Mucosa of gallbladder (tissue), 1 donor: Measurements from ENCODE around the gene TSPOAP1. TPM values are rescaled to one million over a fixed set of nuclear protein-coding genes. Genes with fewer than 3 reads are reported as not detected.
A peak's percentile ranks its signal among the peaks of the same experiment; 100 is the strongest.

Experiments
- DNase-seq: peaks from one replicate; pipeline ENCODE4 v3.0.0-alpha.2; 2020; ENCODE audit warnings: low spot score
- total RNA-seq: library from RNA; stranded (reverse); gene quantifications from one replicate; pipeline ENCODE4 v1.2.1, GENCODE V29; 2021
- donor health status: DM: no; HTN: no; CAD: no.

Gene TSPOAP1
- total RNA-seq, 1 donor from 2014 or later: 30.2 TPM

- no peak for DNase-seq
These were observed 2.0 kb upstream of the TSPOAP1 start for GRCh38 chr17:58330538-58330996.

DNA sequence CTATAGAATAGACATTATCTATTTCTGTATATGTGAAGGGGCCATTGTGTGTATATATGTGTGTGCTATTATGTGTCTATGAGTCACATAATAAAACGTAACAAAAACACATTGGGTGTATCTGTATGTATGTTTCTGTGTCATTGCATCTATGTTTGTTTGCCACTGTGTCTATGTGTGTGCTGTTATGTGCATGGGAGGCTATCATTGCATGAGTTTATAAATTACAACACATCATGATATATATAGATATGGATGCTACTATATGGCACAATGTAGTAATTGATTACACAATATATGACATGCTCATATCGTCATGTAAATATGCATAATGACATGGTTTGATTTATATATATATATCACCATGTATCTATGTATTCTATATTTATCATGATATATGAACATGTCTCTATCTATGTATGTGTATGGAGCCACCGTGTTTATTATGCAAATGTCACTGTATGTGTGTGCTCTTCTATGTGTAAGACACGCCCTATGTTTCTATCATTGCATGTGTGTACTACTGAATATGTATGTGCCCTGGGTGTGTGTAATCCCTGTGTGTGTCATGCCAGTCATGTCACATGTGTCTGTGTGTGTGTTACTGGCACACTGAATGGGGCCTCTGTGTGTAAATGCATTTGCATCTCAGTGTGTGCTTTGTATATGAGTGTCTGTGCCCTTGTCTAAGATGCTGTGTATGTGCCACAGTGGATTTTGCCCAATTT is 1.4 kb upstream of the TSPOAP1 start:
- no peak for DNase-seq

DNA sequence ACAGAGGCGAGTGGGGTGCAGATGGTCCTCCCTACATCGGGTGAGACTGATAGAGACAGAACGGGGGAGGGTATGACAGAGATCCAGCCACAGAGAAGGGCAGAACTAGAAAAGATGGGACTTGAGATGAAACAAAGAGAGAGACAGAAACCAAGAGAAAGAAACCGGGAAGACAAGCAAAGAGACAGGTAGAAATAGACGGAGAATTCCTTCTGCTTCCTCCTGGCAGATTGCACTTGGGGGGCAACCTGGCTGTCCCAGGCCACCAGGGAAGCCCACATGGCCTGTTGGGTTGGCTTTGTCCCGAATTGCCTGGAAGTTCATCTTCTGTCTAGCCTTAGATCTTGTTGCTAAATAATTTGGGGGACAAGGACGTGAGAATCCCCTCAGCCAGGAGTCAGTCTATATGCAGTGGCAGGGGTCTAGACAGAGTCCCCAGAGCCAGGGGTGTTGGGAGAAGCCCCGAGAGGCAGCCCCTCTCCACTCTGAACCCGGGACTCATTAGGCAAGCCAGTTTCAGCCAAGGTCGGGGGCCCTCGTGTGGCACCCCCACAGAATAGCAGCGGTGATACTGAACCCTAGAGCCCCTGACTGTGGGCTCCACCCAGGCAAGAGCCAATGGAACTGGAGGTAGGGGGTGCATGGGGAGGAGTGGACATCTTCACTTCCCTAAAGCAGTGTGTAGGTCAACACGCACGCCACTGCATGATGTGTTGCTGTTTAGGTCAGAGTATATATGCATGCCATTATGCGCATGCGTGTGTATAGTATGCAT is 627 bp upstream of the TSPOAP1 start:
- DNase-seq: peak; percentile 34

- no peak for DNase-seq
These were observed 1.0 kb downstream of the TSPOAP1 start for GRCh38 chr17:58327363-58328194.

GRCh38 chr17:58326609-58327362 is 1.8 kb downstream of the TSPOAP1 start:
- no peak for DNase-seq

DNA sequence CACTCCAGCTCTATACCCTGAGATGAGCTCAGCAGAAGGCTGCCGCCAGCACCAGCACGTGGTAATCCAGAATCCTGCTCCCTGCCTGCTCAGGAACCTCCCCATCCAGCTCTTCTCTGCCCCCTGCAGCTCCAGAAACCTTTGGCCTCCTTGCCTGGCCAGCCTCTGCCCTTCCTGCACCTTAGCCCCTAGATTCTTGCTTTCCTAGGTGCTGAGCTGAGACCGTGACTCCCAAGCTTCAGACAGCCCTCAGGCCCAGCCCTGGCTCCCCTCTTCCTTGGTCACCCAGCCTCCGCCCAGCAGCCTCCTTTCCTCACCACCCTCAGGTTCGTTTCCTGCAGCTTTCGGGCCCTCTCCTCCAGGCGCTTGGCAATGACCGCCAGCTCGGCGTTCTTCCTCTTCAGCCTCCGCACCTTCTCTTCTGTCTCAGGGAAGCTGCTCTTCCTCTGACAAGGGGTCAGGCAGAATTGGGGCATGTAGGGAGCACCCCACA is 2.6 kb downstream of the TSPOAP1 start:
- no peak for DNase-seq

DNA sequence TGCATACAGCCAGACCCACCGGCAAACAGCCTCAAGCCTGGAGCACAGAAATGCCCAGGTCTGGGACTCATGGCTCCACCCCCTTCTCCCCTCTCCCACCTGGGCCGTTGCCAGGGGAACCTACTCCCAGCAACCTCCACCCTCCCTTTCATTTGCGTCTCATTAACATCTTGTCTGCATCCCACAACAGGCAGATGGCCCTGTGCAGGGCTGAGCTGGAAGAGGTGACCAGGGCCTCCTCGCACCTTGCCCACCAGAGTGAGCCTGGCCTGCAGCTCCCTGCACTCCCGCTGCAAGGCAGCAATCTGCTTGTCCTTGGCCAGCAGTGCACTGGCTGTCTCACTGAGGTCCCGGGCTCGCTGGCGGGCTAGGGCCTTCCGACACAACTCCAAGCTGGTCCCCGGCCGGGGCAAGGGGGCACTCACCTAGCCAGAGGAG is 3.3 kb downstream of the TSPOAP1 start:
- no peak for DNase-seq

DNA sequence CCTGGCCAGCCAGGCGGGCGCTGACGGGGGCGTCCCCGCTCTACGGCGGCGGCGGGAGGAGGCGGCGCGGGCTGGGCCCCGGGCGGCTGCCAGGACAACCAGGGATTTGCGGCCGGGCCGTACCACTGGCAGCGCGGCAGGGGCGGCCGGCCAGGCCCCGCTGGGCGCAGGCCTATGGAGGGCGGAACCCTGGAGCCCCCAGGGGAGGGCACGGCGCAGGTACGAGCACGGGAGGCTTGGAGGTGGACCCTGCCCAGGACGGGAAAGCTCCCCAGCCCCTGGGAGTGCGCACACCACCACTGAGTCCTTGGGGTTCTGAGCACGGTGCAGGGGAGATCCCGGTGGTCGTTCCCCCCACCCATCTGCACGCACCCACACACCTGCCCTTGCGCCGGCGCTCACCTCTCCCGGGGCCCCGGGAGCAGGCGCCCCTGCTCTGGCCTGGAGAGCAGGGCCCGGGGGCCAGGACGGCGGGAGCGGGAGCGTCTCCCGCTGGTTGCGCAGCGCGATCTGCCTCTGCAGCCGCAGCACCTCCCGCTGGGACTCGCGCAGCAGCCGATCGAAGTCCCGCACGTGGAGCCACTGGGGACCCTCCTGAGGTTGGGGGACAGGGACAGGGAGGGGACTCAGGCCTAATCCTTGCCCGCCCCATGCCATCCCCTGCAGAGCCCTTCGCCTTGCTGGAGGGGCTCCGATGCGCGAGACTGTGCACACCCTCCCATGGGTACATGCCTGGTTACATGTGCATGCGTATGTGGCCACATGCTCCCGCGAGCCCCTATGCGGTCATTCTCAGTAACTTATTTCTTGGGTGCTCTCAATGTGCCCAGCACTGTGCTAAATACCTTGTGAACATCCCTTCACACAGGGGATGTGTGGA is 3.9 kb downstream of the TSPOAP1 start:
- no peak for DNase-seq

DNA sequence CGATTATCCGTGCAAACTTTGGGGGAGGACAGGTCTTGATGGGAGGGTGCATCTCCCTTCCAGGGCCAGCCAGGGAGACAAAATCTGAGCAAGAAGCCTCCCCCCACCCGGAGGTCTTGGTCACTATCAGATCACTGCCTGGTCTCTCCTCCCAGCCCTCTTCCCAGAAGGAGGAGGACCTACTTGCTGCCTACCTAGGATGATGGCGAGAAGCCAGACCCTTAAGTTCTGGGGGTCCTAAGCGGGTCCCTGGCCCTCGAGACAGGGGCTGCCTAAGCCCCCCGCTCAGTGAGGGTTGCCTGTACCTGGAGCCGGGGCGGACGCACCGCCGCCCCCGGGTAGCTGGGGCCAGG is 4.6 kb downstream of the TSPOAP1 start:
- DNase-seq: no peak

DNA sequence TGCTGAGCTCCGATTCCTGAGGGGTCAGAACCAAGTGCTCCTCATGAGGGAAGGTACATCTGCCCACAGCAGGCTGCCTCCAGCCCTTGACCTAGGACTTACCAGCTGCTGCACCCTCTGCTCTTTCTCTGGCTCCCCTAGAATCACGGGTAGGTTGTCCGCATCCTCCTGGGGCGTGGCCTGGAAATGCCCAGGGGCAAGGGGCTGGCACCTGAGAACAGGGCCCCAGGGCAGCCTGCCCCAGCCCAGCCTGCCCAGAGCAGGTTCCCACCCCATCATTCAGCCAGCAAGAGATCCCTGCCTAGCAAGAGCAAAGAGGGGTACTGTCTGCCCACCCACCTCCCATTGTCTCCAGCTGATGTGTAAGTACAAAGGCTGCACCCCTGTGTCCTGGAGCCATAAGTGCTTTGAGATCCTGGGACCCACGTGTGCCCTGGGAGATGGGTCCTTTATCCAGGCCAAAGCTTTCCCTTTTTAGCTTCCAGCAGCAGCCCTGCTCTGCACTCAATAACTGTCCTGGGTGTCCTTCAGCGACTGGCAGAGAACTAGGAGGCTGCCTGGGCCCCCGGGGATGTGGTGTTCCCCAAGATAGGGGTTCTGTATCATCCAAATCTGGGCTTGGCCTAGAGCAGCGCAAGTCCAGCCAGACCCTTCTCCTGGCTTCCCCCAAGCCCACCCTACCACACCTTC is 5.1 kb downstream of the TSPOAP1 start:
- no peak for DNase-seq

GRCh38 chr17:58322581-58323185 is 5.9 kb downstream of the TSPOAP1 start:
- DNase-seq: no peak

- DNase-seq: no peak
These were observed 6.7 kb downstream of the TSPOAP1 start for GRCh38 chr17:58321571-58322525.

DNA sequence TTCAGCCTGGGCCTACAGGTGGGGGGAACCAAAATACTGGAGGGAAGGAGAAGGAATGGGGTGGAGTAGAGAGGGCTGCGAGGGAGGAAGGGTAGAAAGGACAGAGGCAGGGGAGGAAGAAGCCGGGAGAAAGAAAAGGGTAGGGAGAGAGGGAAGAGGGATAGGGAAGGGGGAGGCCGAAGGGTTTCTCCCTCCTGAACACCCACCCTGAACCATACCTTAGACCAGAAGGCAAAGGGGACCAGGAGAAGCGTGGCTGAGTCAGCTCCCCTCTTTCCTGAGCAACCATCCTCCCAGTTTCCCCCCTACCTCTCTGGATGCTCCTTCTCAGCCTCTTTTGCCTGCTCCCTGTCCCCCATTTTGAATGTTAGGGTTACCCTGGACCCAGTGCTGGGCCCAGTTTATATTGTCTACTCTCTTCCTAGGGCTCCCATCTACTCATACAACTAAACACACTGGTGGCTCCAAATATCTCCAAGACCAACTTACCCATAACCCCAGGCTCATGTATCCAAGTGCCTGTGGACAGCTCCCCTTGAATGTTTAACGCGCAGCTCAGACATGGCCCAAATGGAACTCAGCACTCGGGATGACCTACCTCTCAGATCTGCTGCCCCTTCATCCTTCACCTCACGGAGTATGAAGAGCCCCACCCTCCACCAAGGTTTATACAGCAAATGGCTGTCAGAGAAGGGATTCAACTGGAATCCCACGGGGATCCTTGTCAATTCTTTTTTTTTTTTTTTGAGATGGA is 7.8 kb downstream of the TSPOAP1 start:
- DNase-seq: no peak

GRCh38 chr17:58320163-58320558 is 8.4 kb downstream of the TSPOAP1 start:
- no peak for DNase-seq

DNA sequence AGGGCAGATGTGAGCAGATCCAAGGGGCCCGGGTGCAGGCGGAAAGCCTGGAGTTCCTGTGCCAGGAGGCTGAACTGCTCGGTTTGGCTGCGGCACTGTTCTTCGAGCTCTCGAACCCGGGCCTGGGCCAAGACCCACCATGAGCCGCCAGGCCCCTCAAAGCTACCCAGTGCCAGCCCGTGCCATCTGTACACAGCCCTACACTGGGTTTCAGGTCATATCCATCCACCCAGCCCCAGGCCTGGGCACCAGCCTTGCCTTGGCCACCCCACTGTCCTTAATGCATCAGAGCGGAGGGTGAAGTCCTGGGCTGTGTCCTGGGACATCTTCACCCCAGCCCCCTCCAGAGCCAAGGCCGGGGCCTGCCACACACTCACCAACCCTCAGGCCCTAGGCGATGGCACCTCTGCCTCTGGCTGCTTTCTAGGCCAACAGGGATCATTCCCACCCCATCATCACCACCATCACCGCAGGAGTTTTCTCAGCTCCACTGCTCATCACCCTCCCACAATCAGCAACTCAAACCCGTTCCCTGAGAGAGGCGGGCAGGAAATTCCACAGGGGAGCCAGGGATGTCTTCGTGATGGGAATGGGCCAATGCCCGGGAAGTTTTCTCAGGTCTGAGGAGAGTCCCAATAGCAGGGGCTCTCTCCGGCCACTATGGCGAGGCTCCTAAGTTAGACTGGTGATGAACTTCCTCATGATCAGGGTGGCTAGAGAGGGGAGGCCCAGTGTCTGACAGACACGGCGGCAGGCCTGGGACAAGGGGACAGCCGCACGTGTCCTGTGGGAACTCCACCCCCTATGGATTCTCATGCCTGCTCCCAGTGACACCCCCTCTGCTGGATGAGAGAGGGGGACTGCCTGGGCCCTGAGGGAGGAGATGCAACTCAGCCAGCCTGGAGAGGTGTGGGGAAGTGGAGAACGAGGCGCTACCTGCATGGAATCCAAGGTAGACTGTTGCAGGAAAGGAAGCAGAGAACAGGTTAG is 9.1 kb downstream of the TSPOAP1 start:
- no peak for DNase-seq

GRCh38 chr17:58318627-58319172 is 9.9 kb downstream of the TSPOAP1 start:
- no peak for DNase-seq
